Mammary epithelial cell (primary cell): ENCODE measurements around the gene NTF3.

ENCODE experiments used
- CTCF ChIP-seq, 2 donors: IDR thresholded peaks in 1 of 2; conservative IDR thresholded peaks in 1 of 2; 2 replicates each; pipeline ENCODE4 v1.5.1; 2011 to 2012; ENCODE audit warnings: inconsistent platforms in 2 of 2, low read length in 2 of 2, mild to moderate bottlenecking in 2 of 2, control low read depth in 1 of 2, low read depth in 1 of 2; ENCODE audit not compliant: insufficient read depth in 1 of 2; ENCODE audit errors: extremely low read depth in 1 of 2
- EZH2 ChIP-seq: IDR thresholded peaks from 2 replicates; pipeline ENCODE4 v1.6.1; 2012; ENCODE audit warnings: low read length, inconsistent platforms, borderline replicate concordance

- TF ChIP-seq EZH2 (no peak), CTCF (conservative IDR thresholded peaks at IDR 0.05 in 1 of 2, IDR thresholded peaks at IDR 0.05 in 1 of 2; ENCODE audit: extremely low read depth in 1 of 2, insufficient read depth in 1 of 2, low read depth in 1 of 2, low read length in 2 of 2) (no peak)
These were observed 24.1 kb downstream of the NTF3 start for GRCh38 chr12:5456030-5456429.
